GM23248 (cell line): ENCODE measurements around the gene TRDMT1.

Source experiments
- EZH2 ChIP-seq: fragments of 200-600 bp; sonication (generic); IDR thresholded peaks from 2 replicates; pipeline ENCODE4 v1.6.1; 2018; ENCODE audit warnings: antibody characterized with exemption, mild to moderate bottlenecking; ENCODE audit not compliant: insufficient read depth, poor library complexity, severe bottlenecking
- EZH2phosphoT487 ChIP-seq: fragments of 200-600 bp; sonication (generic); IDR thresholded peaks from 2 replicates; pipeline ENCODE4 v1.6.1; 2018; ENCODE audit warnings: antibody characterized with exemption, moderate library complexity, mild to moderate bottlenecking, low read depth; ENCODE audit not compliant: insufficient read depth

GRCh38 chr10:17122726-17123661 lies 78.5 kb downstream of the TRDMT1 start:
- TF ChIP-seq EZH2 (no peak), EZH2phosphoT487 (no peak)
